COLO668 (cell line): Measurements from ENCODE around the gene KATNB1.

Experiments
- DNase-seq: peaks from one replicate; lab custom pipeline; 2025; ENCODE audit not compliant: unreplicated experiment; lab: John Stamatoyannopoulos, UW

Gene KATNB1

GRCh38 chr16:57803134-57803990 lies 67.8 kb downstream of the KATNB1 start:
- no peak for DNase-seq

GRCh38 chr16:57804111-57804837 lies 68.7 kb downstream of the KATNB1 start:
- no peak for DNase-seq

GRCh38 chr16:57805176-57805575 lies 69.6 kb downstream of the KATNB1 start:
- no peak for DNase-seq
